HG03354 (cell line): Measurements from ENCODE around the gene SCN8A.

Experiments used
- ATAC-seq: cut with Tn5 transposase; IDR thresholded peaks from one replicate; pipeline ENCODE4 v1.9.1; 2021; ENCODE audit warnings: mild to moderate bottlenecking; ENCODE audit not compliant: unreplicated experiment, poor library complexity, severe bottlenecking

Gene SCN8A

DNA sequence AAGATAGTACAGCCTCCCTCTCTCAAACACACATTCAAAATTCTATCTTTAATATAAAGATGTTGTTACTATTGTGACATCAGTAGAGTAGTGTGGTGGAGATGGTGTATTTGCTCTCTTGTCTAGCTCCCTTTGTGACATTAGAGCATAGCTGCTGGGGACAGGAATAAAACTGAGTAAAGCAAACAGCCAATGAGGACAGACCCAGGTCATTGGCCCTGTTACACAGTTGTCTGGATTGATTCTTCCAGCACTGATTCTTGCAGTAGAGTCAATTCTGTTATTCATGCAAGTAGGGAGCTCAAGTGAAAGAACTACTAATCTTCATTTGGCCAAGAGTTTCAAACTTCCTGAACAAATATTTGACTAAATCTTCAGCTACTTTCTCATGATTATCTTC, 72.4 kb downstream of the SCN8A start:
- no peak for ATAC-seq

- no peak for ATAC-seq
Observed at GRCh38 chr12:51666696-51667095, 75.7 kb downstream of the SCN8A start.

GRCh38 chr12:51667269-51667668, 76.2 kb downstream of the SCN8A start:
- ATAC-seq = no peak

DNA sequence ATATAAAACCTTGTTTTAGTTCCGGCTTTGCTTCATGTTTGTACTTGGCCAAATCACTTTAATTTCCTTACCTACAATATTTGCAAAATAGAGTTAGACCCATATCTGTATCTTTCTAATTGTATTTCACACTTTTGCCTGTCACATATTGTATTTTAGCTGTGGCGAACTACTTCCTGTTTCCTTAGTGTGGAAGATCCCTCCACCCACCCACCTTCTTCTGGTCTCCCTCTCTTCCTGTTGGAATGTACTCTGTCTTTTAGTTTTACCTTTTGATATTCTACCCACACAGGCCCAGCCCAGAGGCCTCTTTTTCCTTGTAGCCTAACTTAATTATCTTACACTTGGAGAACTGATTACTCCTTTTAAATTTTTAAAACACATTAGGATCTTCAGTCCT, 78.2 kb downstream of the SCN8A start:
- no peak for ATAC-seq

DNA sequence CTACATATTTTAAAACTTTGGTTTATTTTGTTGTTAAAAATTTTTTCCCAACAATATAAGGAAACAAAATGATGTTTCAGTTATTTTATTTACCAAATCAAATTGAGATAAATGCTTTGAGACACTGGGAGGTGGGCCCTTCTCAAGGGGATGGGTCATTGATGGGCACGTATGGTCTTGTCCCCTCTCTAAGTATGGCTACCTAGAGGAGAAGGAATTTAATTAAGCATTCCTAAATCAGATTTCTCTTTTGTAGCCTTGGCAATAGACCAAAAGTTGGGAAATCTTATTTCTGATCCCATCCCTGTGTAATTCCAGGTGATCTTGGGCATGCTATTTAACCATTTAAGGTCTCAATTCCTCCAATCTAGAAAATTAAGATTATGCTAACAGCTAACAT, 79.0 kb downstream of the SCN8A start:
- no peak for ATAC-seq

DNA sequence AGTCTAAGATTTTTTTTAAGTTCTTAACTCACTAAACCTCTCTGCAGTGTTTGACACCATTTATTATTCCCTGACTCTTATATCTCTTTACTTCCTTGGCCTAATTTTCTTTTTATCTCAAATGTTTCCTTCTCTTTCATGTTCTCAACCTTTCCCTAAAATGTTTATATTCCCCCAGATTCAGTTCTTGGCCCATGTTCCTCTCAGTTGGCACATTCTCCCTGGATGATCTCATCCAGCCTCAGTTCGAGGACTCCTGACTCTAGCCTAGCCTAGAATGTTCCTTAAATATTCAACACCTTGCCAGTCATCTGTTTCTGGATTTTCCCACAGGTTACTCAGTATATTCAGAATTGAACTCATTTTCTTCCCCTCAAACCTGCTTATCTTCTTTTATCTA, 81.3 kb downstream of the SCN8A start:
- no peak for ATAC-seq

- no peak for ATAC-seq
Observed at GRCh38 chr12:51675071-51675803, 84.2 kb downstream of the SCN8A start.

- ATAC-seq = no peak
Observed at GRCh38 chr12:51676875-51677274, 85.8 kb downstream of the SCN8A start.

GRCh38 chr12:51677284-51677968, 86.4 kb downstream of the SCN8A start:
- ATAC-seq = no peak

DNA sequence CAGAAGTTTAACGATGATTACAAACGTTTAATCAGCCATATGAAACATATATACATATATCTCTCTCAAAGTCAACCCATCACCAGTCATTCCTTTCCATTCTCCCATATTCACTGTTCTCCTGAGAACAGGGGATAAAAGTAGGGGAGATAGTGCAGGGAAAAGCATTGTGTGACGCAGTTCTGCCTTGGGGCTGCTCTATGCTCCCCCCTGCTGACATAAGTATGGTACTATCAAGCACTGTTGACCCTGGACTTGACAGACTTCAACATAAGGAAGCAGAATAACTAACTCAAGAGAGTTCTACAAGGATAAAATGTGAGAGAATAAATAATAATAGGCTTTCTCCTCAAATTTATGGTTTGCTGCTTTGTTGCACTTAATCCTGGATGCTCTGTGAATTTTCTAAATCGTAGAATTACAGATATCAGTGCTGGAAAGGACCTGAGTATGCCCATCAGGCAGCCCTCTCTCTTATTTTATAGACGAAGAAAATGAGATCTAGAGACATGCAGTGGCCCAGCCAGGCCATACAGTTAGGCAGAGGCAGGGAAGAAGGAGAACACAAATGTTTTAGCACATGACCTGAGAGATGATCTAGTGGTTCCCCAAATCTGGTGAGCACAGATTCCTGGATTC, 87.2 kb downstream of the SCN8A start:
- ATAC-seq = no peak

- ATAC-seq = no peak
Observed at GRCh38 chr12:51682981-51683380, 91.9 kb downstream of the SCN8A start.

- no peak for ATAC-seq
Observed at GRCh38 chr12:51683763-51684357, 92.8 kb downstream of the SCN8A start.

GRCh38 chr12:51686727-51687126, 95.7 kb downstream of the SCN8A start:
- ATAC-seq = no peak

DNA sequence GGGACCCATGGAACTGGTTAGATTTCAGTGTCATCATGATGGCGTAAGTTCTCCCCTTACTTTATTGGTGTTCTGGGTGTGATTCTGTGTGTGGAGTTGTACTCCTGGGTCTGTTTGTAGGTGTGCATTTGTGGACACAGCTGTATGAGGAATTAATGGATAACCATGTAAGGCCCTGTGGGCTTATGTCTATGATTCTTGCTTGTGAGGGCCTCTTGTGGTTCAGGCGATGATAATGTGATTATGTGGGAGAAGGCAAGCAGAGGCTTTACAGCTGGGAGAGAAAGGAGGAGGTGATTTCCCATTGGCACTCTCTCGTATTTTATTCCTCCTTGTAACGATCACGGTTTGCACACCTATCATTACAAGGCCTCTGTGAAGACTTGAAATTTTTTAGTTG, 96.1 kb downstream of the SCN8A start:
- ATAC-seq = no peak

DNA sequence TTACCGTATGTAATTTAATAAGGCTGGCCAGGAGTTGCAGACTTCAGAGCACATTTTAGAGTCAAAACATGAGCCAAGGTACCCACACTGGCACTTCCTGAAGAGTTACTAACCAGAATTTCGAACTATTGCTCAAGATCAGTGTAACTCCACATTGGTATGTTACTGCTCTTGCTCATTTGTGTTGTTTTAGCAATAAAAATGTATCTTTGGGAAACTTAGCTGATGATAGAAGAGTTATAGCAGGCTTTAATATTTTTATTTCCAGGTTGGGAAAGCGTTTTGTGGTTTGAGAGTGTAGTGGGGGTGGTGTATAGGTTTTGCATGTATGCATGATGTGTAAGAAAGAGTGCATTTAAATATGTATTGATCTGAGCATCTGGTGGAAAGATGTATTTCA, 96.6 kb downstream of the SCN8A start:
- no peak for ATAC-seq

- no peak for ATAC-seq
Observed at GRCh38 chr12:51689983-51690382, 99.0 kb downstream of the SCN8A start.

GRCh38 chr12:51692016-51692415, 101.0 kb downstream of the SCN8A start:
- no peak for ATAC-seq

GRCh38 chr12:51693569-51693968, 102.5 kb downstream of the SCN8A start:
- ATAC-seq = no peak

DNA sequence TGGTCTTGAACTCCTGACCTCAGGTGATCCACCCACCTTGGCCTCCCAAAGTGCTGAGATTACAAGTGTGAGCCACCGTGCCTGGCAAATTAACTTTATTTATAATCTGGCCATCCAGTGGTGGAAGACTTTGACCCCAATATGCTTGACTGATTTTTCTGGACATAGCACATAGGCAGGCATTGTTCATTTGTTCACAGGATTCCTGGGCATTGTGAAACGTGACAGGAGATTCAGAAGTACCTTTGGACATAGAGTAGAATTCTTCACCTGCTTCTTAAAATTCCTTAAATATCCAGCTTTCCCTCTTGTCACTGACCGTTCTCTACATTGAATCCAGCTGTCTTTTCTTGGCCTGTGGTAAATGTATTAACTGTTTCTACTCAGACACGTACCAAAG, 103.1 kb downstream of the SCN8A start:
- ATAC-seq = no peak

DNA sequence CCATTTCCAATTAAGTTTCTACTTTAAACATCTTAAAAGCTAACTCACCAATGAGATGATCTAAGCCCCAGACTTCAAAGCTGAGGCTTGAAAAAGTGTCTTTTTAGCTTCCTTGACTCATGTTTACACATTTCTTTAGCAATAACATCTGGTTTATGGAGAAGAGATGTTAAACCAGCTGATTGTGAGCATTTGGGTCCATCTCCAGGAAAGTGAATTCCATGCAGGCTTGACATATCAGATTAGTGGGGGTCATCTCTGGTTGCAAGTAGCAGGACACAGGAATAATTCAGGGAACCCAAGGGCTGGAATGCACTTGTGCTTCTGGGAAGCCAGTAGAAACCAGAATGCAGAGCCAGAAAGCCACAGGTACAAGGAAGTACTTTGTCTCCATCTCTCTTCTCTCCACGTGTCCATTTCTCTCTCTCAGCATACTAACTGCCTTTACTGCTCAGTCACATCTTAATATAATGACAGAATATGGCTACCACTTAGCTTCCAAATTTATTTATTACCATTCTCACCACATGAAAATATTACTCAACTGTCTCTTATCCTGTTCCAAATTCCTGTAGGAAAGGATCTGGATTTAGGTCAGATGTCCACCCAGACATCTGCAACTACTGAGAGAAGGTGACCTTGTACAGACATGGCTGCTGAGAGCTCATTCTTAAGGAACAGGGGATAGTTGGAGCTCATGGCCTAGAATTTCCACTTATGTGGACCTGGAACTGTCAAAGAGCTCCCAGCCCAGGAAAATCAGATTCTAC, 104.4 kb downstream of the SCN8A start:
- no peak for ATAC-seq
